Measurements from ENCODE around the gene TLR2. TPM values are rescaled to one million over a fixed set of nuclear protein-coding genes. Genes with fewer than 3 reads are reported as not detected.

Gene TLR2
- total and polyA plus RNA-seq, 2 donors (not counting 3 experiments of a cell fraction or from before 2014, with no cell fraction given) = 0.29 to 1.4 TPM

GRCh38 chr4:153637201-153637600 lies 46.9 kb upstream of the TLR2 start:
- DNase-seq (ENCODE audit: low read depth, low spot score) = no peak
- no peak overlapping the region for H3K4me3 ChIP-seq (replicated peaks in 1 of 3; ENCODE audit: insufficient read depth in 1 of 3, low read depth in 1 of 3, low read length in 3 of 3)
- no peak overlapping the region for H3K27ac ChIP-seq (ENCODE audit: insufficient read depth, low read depth, low read length)
- H3K9ac ChIP-seq (replicated peaks; ENCODE audit: extremely low read depth, insufficient read depth, low read length) = no peak overlapping the region
- dilution Hi-C loops (cut with MboI; ENCODE audit: extremely low pct_ligation_motif_present, low sequenced_read_pairs) (no loop called here), intact Hi-C loops (cut with micrococcal nuclease) (no loop called here)
- ChIA-PET CTCF (interaction anchor here (7.1 kb wide), 1 partner anchor 112 kb away, joined by 96 read pairs; no protein-coding TSS in a partner anchor), POLR2A (no interaction called here)
- no peaks in the 10 kb centered on the region for H3K9me1 ChIP-seq (replicated peaks; ENCODE audit: control insufficient read depth, extremely low read depth, insufficient read depth, low read length)
- H3K36me3 ChIP-seq (ENCODE audit: control insufficient read depth in 2 of 2, extremely low read depth in 1 of 2, insufficient read depth in 2 of 2, low read length in 2 of 2) = peaks cover 9 to 13% of the 10 kb centered on the region in 2 experiments
- TF ChIP-seq MYC (IDR thresholded peaks at IDR 0.05; ENCODE audit: low read depth, low read length) = no peak
- no peak for TF ChIP-seq GATA2 (IDR thresholded peaks at IDR 0.05; ENCODE audit: insufficient read depth, insufficient read length, low read depth, low read length)
- TF ChIP-seq MAX (IDR thresholded peaks at IDR 0.05; ENCODE audit: insufficient read depth, insufficient read length) = no peak
- TF ChIP-seq CTCF (IDR thresholded peaks at IDR 0.05; ENCODE audit: extremely low read depth in 1 of 2, insufficient read depth in 1 of 2, low read depth in 1 of 2, low read length in 2 of 2) = no peak
- no peak for TF ChIP-seq JUN (IDR thresholded peaks at IDR 0.05; ENCODE audit: borderline replicate concordance, insufficient read depth, insufficient read length, low read depth)
- no peak for TF ChIP-seq EZH2 (IDR thresholded peaks at IDR 0.05; ENCODE audit: borderline replicate concordance, low read depth, low read length, severe bottlenecking)
- no peak for TF ChIP-seq FOS (IDR thresholded peaks at IDR 0.05; ENCODE audit: borderline replicate concordance, insufficient read depth, low read length)
- FAIRE-seq = no peak
- no peaks in the 10 kb centered on the region for H3K4me1 ChIP-seq (ENCODE audit: control insufficient read depth, extremely low read depth, insufficient read depth, low read length)
- no peak overlapping the region for H3K4me2 ChIP-seq (ENCODE audit: insufficient read depth, low read length)
- H3K27me3 ChIP-seq (ENCODE audit: control insufficient read depth in 2 of 2, insufficient read depth in 2 of 2, low read length in 2 of 2) = no peaks in the 10 kb centered on the region
- no peaks in the 10 kb centered on the region for H3K79me2 ChIP-seq (ENCODE audit: control insufficient read depth, insufficient read depth, low read length)
- no peaks in the 10 kb centered on the region for H3K9me3 ChIP-seq (replicated peaks; ENCODE audit: control insufficient read depth, insufficient read depth, low read length)
- H4K20me1 ChIP-seq (replicated peaks; ENCODE audit: control insufficient read depth, extremely low read depth, insufficient read depth, low read length) = no peaks in the 10 kb centered on the region
- no peak overlapping the region for H2AFZ ChIP-seq (ENCODE audit: low read depth, low read length)
- no TSS peak for BruUV-seq (replicated peaks)
